COR-L47 (cell line): ENCODE measurements around the gene TCF12.

Experiments
- DNase-seq: peaks from one replicate; lab custom pipeline; 2025; lab: John Stamatoyannopoulos, UW

The TCF12 gene

DNA sequence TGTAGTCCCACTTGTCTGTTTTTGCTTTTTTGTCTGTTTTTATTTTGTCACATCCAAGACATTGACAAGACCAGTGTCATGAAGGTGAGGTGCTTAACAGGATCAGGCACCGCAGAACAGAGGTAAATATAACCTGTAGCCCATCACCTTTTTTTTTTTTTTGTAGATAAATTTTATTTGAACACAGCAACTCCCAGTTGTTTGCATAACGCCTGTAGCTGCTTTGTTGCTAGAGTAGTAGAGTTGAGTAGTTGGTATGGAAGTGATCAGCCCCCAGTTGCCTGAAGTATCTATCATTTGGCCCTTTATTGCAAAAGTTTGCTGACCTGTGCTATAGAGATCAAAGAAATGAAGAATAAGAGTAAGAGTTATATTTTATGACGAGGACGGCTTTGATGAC is 135.0 kb downstream of the TCF12 start:
- no peak for DNase-seq

DNA sequence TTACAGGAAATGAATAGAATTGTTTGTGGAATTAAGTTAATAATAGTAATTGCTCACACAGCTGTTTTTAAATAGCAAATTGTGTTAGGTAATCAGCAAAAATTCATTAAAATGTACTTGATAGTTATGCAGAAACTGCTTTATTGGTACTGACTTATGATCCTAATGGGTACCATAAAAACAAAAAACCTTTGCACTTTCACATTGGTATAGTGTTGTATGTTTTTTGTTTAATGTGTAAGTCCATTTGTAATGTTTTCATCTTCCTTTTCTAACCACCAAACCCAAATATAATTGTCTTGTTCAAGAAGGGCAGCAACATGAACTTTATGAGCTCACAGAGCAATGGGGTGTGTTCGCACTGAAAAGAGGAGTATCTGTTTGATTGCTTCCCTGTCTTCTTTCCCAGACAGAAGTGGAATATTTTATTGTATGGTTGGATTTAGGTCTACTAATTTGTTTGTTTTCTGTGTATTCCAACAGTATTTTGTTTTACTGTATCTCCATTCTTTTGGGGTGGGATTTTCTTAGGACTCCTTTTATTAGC is 135.8 kb downstream of the TCF12 start:
- no peak for DNase-seq

DNA sequence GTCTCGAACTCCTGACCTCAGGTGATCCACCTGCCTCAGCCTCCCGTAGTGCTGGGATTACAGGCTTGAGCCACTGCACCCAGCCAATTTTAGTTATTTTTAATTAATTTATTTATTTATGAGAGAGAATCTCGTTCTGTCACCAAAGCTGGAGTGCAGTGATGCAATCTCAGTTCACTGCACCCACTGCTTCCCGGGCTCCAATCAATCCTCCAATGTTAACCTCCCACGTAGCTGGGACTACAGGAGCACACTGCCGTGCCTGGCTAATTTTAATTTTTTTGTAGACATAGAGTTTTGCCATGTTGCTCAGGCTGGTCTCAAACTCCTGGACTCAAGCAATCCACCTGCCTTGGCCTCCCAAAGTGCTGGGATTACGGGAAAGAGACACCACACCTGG is 137.9 kb downstream of the TCF12 start:
- no peak for DNase-seq

DNA sequence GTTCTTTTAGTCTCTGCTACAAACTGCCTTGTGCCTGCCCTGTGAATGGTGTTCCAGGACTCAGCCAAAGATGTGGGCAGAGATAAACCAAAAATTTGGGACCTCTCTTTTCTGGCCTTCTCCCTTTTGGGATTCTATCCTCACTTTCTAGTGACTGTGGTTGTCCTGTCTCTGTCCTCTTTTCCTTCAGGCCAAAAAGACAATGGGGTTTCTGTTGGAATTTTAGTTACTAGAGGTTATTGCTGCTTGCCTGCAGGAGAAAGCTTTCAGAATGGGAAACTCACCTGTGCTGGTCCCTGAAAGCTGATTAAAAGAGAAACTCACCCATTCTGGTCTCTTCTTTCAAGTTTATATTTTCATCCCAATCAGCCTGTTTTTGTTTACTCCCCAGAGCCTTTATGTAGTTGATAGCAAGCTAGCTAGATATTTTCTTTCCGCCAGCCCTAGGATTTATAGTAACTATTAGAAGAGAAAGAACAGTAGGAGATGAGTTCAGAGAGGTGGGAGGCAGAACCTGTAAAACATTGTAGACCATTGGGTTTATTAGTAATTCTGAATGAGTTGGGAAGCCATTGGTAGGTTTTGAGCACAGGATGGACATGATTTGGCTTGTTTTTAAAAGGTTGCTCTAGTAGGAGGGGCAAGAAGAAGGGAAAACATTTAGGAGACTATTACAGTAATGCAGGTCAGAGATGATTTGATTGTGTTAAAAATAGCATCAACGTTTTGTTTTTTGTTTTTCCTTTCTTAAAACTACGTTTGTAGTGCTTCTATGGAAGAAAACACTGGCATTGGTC is 138.9 kb downstream of the TCF12 start:
- DNase-seq: no peak

DNA sequence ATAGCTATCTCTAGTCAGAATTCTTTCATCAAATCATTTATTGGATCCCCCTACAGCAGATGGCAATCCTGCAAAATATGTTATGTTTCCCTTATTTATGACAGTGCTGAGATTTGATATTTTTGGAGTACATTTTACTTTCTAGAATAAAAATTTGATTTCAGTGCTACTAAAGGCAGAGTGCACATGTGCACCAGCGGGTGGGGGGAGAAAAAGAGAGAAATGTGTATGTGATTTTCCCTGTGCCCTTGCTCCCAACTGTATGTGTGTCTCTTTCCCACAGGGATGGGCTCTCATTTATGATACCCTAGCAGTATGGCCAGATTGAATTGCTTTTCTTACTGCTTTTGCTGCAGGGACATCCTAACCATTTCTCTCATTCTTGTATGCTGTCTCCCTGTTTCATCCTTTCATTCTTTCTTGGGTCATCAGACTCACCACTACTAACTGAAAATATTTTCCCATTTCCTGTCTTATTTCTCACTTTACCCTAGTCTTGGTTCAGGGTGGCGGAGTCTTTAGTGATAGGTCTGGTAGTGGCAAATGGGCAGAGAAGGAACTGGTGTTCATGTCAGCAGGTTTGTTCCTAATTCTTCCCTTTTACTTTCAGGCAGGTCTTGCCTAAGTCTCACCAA is 140.7 kb downstream of the TCF12 start:
- no peak for DNase-seq

DNA sequence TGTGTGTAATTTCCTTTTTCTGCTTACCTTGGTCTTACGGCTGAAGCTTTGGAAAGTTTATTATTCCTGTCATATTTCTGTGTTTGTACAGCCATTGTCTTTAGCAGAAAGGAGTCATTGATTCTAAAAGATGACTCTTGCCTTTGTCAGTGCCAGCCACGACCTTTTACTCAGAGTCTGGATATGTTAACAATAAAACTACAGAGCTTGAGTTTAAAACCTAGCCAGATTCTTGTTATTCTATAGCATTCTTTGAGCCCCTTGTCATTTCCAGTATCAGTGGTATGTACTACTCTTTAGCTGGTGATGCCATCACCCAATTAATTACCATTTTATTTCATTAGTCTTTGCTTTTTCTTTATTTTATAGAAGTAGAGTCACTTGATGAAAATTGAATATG is 142.4 kb downstream of the TCF12 start:
- no peak for DNase-seq

DNA sequence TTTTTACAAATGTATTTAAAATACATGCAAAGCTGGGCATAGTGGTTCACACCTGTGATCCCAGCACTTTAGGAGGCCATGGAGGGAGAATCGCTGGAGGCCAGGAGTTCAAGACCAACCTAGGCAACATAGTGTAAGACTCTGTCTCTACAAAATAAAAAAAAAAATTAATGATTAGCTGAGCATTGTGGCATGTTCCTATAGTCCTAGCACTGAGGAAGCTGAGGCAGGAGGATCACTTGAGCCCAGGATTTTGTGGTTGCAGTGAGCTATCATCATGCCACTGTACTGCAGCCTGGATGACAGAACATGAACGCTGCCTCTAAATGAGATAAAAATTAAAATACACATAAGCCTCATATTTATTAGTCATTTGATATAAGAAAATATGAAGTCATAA is 142.8 kb downstream of the TCF12 start:
- no peak for DNase-seq

DNA sequence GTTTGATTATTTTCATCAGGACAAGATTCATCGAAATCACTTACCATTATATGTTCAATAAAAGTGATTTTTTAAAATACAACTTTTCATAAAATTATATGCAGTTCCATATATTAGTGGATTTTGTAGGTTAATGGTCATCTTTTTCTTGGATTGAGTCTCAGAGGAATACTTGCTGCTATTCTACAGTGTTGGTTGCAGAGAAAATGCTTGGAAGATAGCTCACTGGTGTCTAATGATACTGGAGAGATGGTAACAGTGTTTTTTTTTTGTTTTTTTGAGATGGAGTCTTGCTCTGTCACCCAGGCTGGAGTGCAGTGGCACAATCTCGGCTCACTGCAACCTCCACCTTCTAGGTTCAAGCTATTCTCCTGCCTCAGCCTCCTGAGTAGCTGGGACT is 143.3 kb downstream of the TCF12 start:
- no peak for DNase-seq

DNA sequence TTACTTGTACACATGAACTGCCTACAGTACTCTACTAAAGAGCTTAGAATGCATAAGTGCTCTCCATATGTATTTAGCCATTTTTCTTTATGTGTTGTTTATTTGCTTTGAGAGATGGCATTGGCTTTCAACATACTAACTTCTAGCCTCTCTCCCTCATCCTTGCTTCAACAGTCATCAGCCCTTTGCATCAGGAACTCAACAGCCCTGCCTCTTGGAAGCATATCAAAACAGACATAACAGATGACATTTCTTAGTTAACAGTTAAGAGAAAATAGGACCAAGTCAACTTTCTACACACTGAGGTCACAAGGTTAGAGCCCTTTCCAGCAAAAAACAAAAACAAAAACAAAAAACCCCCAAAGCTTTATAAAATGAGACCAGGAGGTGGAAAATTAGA is 145.6 kb downstream of the TCF12 start:
- DNase-seq: no peak

DNA sequence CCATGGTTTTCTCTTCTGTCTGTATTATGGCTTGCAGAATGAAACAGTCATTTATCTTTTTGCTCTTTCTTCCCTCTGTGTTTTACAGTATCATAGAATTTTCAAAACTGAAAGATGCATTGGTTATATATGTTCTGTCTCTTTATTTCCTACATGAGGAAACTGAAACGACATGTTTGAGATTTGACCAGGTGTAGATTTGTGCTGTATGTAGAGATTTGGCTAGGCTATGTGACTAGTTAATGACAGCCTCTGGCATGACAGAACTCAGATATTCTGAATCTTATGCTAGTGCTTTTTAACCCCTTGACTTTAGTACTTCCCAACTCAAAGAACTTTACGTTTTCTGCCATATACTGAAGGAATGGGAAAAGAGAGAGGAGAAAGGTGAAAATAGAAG is 151.0 kb downstream of the TCF12 start:
- DNase-seq: no peak

DNA sequence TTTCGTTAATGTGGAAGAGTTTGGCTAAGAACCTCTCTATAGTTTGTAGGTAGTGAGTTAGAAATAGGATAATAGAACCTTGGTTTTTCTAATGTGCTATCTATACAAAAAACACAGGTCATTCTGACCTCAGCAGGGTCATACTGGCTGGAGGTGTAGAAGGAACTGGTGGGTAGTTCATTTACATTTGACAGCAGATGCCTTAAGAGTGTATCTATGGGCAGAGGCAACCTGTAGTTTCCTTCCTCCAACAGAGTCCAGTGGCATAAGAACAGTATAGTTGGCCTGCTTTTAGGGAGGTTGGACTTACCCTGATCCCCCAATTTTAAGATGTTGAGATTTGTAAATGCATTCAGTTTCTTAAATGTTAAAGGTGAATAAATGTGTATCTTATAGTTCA is 152.2 kb downstream of the TCF12 start:
- DNase-seq: no peak

DNA sequence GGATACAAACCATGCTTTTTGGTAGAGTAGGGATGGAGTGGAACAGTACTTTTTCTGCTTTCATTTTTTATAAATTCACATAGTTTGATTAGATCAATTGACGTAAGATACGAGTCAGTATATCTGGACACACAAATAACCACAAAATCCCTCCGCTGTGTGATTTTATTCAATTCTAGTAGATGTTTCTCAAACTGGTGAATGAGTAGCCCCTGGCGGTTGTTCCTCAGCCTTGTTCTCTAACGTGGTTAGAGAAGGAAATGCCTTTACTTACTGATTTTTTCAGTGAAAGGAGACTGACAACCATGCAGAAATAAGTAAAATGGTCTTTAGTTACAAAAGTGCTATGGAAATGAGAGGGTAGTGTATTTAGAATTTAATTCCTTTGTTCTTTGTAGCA is 161.0 kb downstream of the TCF12 start:
- no peak for DNase-seq

DNA sequence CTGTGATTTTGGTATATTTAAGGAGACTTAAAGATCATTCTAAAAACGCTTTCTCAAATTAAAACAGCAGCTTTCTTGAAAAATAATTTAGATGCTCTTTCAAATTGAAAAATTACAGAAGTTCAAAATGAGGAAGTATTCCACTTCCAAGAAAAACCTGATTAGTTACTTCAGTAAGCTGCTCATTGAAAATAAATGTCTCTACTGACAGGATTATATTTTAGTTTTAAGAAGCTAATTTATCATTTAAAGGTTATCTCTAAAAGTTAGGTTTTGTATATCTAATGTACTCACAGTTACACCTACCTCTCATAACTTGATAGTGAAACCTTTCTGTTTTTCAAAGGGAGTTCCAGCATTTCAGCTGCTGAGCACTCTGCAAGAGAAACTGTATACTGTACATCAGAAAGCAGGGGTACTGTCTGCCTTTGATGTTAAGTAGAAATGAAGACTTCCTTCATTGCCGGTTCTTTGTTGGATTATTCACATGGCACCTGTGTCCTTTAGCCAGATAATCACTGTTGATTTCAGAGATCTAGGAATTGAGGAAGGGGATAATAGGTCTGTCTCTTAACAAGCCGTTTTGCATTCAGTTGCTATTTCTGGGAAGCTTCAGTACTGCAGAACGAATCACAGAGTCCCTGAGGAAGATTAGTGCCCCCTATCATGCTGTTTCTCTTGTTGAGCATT is 161.6 kb downstream of the TCF12 start:
- no peak for DNase-seq

DNA sequence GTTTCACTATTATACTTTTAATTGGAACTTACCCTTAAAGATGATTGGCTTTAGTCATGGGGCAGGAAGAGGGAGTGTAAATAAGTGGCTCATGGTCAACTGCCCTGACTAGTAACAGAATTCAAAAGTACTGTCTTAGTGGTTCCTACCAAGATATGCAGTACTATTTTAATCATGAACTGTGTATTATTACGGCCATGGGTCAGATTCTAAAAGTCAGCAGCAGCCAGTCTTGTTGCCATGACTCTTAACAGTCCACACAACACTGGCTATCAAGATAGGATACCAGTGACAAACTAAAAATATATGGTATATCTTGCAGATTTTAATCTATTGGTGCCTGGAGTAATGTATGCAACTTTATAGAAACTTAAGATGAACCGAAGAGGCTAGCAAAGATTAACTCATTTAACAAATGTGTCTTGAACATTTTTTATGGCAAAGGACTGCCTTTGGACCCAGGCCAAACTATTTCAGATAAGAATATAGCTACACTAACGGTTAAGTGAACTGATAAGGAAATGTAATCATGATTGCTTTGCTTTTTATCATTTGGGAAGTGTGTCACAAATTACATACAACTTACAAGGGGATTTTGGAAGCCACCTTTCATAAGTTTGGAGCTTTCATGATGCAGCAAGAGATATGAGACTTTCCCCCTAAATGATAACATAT is 163.7 kb downstream of the TCF12 start:
- DNase-seq: no peak

DNA sequence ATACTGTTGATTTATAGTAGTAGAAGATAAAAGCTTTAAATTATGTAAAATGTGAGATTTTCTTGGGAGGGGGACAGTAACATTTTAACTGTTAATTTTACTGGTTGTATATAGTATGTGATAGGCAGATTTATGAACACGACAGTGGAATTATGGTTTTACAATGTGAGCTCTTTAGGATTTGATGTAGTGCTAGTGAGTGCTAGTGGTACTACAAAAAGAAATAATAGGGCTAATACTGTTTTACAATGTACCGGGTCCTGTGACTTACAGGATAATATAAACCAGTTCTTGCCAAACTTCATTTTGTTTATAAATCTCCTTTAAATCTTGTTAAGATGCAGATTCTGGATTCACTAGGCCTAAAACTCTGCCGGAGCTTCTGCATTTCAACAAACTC is 165.7 kb downstream of the TCF12 start:
- DNase-seq: no peak

DNA sequence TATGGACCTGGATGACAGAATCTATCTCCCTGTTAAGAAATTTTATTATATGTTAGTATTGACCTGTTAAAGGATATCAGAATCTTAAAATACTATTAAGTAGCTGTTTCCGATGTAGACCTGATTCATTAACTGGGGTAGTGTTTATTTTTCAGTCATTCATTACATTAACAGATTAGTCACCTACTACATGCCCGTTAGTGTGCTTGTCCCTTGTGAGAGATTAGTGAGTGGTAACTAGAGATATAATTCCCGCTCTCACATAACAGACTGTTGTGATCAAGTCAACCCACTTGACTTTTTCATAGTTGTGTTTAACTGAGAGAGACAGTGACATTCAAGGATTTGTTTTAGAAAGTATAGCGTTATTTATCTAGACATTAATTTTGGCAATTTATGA is 166.8 kb downstream of the TCF12 start:
- DNase-seq: no peak

DNA sequence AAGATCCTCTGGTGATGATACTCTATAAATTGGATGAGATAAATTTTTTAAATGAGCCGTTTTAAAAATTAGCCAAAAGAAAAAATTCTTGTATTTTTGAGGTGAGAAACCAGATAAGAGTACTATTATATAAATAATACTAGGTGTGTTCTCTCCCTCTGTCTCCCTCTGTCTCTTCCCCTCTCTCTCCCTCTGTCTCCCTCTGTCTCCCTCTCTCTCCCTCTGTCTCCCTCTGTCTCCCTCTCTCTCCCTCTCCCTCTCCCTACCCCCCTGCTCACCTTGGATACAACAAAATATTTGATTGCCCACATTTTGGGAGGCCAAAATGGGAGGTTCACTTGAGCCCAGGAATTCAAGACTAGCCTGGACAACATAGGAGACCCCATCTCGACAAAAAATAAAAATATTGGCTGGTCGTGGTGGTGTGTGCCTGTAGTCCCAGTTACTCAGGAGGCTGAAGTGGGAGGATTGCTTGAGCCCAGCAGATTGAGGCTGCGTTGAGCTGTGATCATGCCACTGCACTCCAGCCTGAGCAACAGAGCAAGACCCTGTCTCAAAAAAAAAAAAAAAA is 168.5 kb downstream of the TCF12 start:
- no peak for DNase-seq

DNA sequence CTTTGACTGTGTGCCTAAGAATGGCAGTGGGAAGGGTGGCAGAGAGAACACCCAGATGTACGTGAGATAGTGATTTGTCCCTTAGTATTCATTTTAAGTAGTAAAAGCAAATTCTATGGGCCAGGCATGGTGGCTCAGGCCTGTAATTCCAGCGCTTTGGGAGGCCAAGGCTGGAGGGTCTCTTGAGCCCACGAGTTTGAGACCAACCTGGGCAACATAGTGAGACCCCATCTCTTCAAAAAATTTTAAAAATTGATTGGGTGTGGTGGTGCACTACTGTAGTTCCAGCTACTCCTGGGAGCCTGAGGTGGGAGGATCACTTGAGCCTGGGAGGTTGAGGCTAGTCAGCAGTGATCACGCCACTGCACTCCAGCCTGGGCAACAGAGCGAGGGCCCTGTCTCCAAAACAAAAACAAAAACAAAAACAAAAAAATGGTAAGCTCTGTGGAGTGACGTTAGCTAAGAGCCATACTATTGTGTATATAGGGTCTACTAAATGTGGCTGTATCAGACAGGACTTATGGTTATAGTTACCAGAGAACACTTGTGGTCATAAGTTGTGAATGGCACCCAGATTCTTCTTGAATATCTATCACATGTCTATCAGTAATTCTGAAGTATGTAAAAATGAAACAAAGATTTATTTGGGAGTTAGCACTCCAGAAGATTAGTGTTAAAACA is 171.5 kb downstream of the TCF12 start:
- no peak for DNase-seq

DNA sequence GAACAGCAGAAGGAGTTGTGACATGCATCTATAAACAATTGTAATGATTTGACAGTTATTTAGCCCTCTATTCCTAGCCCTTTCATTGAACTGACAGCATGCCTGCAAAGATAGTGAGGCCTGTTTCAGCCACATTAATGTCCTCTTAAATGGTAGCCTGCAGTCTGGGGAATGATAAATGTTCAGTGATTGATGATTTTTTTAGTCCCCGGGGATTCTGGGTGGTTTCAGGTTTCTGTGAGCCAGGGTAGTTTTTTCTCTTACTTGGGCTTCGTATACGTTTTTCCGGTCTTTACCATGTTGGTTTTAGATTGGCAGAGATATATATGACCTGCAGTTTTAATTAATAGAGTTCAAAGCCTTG is 172.0 kb downstream of the TCF12 start:
- no peak for DNase-seq

DNA sequence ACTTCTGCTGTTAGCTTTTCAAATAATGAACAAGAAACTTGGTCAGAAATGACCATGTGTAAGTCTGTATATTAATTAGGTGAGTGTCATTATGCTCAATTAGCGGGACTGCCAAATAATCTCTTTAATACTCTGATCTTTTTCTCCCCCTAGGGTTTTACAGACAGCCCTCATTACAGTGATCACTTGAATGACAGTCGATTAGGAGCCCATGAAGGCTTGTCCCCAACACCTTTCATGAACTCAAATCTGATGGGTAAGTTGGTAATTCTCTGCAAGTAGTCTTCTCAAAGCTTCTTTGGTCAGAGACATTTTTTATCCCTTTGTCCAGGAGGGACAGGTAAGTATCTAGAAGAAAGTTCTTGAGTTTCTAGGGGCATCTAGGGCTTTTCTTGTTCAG is 173.2 kb downstream of the TCF12 start:
- DNase-seq: no peak

DNA sequence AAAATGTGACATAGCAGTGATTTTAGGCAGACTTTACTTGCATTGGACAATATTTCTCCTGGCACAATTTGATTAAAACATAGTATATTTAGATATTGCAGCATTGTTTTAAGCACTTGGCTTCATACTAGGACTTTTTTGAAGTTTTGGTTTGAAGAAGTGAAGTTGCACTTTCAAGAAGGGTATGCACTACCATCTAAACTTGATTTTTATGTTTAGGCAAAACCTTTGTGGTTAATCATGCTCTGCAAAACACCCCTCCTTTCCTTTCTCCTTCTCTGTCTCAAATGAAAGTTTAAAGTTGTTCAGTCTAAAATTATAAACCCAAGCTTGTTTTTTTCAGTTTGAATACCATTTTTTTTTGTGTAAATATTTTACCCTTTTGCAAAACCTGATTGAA is 173.8 kb downstream of the TCF12 start:
- no peak for DNase-seq
